Epidermal melanocyte (primary cell): ENCODE measurements around the gene MATCAP1.

Experiments used
- DNase-seq: peaks from one replicate; pipeline ENCODE4 v3.0.0; 2011; ENCODE audit warnings: low spot score; ENCODE audit not compliant: insufficient read length

MATCAP1 gene

GRCh38 chr16:67191411-67191994 is 7.7 kb upstream of the MATCAP1 start:
- DNase-seq, result no peak

GRCh38 chr16:67190448-67191399 is 7.0 kb upstream of the MATCAP1 start:
- DNase-seq, result no peak

GRCh38 chr16:67190041-67190440 is 6.3 kb upstream of the MATCAP1 start, which contains the start of gene EXOC3L1:
Gene EXOC3L1, minus strand, starts transcription at chr16:67190136. Its CDS starts 460 bp downstream, at chr16:67189676.
- DNase-seq, result no peak

GRCh38 chr16:67188798-67189197 is 5.0 kb upstream of the MATCAP1 start:
- DNase-seq, result no peak

GRCh38 chr16:67188323-67188722 is 4.6 kb upstream of the MATCAP1 start:
- DNase-seq, result no peak

GRCh38 chr16:67187175-67187890 is 3.6 kb upstream of the MATCAP1 start:
- no peak for DNase-seq

DNA sequence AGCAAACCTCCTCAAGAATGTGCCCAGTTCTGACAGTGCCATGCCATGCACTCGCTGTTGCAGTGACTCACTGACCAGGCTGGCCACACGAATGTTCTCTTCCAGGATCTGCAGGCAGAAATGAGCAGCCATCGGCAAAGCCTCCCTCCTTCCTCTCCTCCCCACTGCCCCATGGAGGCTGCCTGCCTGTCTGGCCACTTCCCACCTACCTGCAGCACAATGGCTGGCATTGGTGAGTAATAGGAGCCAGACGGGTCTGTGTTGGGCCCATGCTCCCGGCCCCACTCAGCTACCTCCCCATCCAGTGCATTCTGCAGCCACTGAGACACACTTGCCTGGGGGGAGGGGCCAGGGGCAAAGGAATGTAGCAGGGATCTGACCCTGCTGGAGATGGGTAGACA is 2.8 kb upstream of the MATCAP1 start:
- DNase-seq, result no peak

- DNase-seq, result no peak
These were observed 1.9 kb upstream of the MATCAP1 start for GRCh38 chr16:67185651-67186134.

- peak; percentile 76 for DNase-seq
These were observed 1.4 kb upstream of the MATCAP1 start for GRCh38 chr16:67184995-67185650.

DNA sequence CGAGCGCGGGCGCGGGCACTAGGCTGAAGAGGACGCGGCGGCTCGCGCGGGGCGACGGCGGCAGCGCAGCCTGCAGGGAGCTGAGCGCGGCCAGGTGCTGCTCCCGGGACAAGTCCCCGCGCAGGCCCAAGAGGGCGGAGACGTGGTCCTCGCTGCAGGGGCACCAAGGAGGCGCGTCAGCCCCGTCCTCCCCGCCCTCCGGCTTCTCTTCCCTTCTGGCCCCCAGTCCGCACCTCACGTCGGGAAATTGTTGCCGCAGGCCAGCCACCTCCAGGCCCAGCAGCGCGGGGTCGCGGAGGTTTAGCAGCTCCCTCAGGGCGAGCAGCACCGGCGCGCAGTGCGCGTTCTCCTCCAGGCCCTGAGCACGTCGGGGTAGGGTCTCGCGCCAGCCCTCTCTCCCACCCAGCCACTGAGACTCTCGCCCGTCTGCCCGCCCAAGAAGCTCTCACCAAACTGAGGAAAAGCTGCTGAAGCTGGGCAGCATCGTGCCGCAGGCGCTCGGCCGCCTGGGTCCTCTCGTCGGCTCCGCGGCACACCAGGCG is 761 bp upstream of the MATCAP1 start:
- no peak for DNase-seq

GRCh38 chr16:67183284-67183626 is 508 bp downstream of the MATCAP1 start:
- no peak for DNase-seq

- DNase-seq, result no peak
These were observed 1.5 kb downstream of the MATCAP1 start for GRCh38 chr16:67182288-67182687.

DNA sequence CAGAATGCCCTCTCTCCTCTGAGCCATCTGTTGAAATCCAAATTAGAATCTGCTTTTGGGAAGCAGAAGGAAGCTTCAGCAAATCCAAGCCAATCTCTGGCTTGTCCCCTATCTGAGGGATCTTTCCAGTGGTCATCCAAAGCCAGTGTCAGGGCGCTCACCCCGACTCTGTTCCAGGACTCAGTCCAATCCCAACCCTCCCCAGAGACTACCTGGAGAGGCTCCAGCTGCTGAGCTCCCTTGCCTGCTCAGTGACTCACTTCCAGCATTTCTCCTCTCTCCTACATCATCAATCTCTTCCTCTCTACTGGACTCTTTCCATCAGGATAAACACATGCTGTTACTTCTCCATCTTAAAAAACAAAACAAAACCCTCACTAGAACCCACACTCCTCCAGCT is 2.4 kb downstream of the MATCAP1 start:
- no peak for DNase-seq

DNA sequence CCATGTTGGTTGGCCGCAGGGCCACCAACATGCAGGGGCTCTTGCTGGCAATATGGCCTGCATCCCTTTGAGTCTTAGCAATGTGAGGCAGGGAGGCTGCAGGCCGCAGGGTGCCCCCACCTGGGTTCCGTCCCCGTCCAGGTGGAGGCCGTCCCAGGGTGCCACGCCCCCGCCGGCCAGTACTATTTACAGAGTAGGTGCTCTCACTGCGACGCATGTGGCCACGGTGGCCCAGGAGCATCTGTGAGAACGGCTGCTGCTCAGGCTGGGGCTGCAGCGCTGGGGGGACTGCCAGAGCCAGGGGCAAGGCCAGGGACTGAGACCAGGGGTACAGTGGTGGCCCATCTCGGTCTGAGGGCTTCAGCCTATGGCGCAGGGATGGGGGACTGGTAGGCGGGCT is 3.6 kb downstream of the MATCAP1 start:
- DNase-seq, result no peak

DNA sequence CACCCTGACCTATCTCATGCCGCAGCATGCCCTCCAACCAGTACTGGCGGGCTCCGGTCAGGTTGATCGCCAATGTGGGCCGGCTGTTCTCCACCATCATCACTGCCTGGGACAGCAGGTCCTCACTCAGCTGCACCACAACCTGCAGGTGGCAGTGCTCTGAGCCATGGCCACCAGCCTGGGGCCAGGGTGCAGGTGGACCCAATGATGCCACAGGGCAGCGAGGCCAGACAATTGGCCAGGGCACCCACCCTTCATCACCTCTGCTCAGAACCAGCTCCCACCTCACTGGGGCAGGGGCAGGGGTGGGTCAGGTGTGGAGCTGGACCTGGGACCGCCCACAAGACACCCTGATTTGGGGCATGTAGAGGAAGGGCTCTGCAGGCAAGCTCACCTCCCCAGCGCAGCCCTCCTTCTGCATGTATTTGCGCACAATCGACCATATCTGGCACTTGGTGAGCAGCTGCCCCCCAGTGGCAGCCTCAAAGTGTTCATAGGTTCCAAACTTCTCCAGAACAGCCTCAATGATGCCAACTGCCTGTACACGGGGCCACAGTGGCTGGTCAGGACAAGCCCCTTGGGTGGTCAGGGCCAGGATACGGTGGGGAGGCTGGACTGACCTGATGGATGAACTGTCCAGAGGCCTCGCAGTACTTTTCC is 4.2 kb downstream of the MATCAP1 start:
- no peak for DNase-seq

- peak; percentile 78 for DNase-seq
These were observed 5.7 kb downstream of the MATCAP1 start for GRCh38 chr16:67177743-67178699.

DNA sequence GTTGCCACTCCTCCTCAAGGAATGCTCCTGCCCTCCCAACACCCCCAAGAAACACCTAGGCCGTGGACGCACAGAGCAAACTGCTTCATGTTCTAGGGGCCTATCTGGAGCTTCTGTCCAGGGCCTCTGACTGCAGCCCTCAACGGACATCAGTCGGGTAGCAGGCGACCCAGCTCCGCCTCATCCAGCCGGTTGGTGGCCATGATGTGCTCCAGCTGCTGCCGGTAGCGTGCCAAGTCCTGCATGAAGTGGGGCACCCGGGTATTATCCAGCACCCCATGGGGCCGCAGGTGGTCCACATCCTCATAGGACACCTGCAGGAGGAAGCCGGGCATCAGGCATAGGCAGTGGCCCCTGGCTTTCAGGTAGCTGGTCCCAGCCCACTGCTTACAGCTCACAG is 7.1 kb downstream of the MATCAP1 start:
- no peak for DNase-seq

GRCh38 chr16:67174706-67175231 is 9.0 kb downstream of the MATCAP1 start:
- no peak for DNase-seq
